Measurements from ENCODE around the gene LPAR2. TPM values are rescaled to one million over a fixed set of nuclear protein-coding genes. Genes with fewer than 3 reads are reported as not detected.

Gene LPAR2
- total and polyA plus RNA-seq, 7 donors: 0.08 to 1.5 (median 0.42) TPM

- Histone ChIP-seq H3K36me3 (ENCODE audit: insufficient read depth in 1 of 2, low read depth in 1 of 2) (peaks cover 6 to 82% of the 10 kb centered on the region in 2 donors), H3K4me1 (no peaks in the 10 kb centered on the region), H3K4me3 (no peak overlapping the region), H3K27me3 (ENCODE audit: insufficient read depth in 3 of 3, low read length in 2 of 3) (peaks cover 0 to 2% (median 0%) of the 10 kb centered on the region in 3 donors), H3K27ac (no peak overlapping the region), H3K9me3 (no peaks in the 10 kb centered on the region)
- DNase-seq: no peak
- intact Hi-C loops (cut with DNase I): loop anchor here in 1 of 2 donors (5.0 kb wide), 1 partner anchor 115 kb away; no protein-coding TSS in a partner anchor
- WGBS, 3 donors: 89 to 93% (median 92%) methylated on average over 25 to 29 of the region's 29 CpGs
- no peak for ATAC-seq
- TF ChIP-seq, protein P1, sequence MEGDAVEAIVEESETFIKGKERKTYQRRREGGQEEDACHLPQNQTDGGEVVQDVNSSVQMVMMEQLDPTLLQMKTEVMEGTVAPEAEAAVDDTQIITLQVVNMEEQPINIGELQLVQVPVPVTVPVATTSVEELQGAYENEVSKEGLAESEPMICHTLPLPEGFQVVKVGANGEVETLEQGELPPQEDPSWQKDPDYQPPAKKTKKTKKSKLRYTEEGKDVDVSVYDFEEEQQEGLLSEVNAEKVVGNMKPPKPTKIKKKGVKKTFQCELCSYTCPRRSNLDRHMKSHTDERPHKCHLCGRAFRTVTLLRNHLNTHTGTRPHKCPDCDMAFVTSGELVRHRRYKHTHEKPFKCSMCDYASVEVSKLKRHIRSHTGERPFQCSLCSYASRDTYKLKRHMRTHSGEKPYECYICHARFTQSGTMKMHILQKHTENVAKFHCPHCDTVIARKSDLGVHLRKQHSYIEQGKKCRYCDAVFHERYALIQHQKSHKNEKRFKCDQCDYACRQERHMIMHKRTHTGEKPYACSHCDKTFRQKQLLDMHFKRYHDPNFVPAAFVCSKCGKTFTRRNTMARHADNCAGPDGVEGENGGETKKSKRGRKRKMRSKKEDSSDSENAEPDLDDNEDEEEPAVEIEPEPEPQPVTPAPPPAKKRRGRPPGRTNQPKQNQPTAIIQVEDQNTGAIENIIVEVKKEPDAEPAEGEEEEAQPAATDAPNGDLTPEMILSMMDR (IDR thresholded peaks at IDR 0.05): no peak
Observed at GRCh38 chr19:19647037-19647835, 19.2 kb upstream of the LPAR2 start.

- no peak for ATAC-seq
- WGBS, 3 donors: 89 to 91% (median 90%) methylated on average over 17 of the region's 17 CpGs
- no peak for DNase-seq
- Histone ChIP-seq H3K9me3 (no peaks in the 10 kb centered on the region), H3K4me3 (no peak overlapping the region), H3K27me3 (ENCODE audit: insufficient read depth in 3 of 3, low read length in 2 of 3) (peaks cover 0 to 2% (median 0%) of the 10 kb centered on the region in 3 donors), H3K4me1 (no peaks in the 10 kb centered on the region), H3K36me3 (ENCODE audit: insufficient read depth in 1 of 2, low read depth in 1 of 2) (peaks cover 6 to 64% of the 10 kb centered on the region in 2 donors), H3K27ac (no peak overlapping the region)
- TF ChIP-seq, protein P1 (IDR thresholded peaks at IDR 0.05): no peak
- intact Hi-C loops (cut with DNase I): loop anchor here in 1 of 2 donors (5.0 kb wide), 1 partner anchor 113 kb away; no protein-coding TSS in a partner anchor
Observed at GRCh38 chr19:19645233-19645870, 17.3 kb upstream of the LPAR2 start.

DNA sequence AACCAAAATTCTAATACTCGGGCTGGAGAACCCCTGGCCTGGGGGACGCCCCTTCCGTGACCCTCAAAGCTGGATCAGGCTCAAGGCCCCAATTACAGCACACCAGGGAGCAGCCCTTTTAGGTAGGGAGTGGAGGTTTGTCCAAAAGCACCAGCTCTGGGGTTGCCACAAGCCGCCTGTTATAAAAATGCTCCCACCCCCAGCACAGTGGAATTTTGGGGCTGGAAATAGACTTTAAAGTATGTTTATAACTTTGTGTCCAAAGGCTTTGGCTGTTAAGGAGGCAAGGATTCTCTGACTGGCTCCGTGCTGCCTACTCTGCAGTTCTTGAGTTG is 16.0 kb upstream of the LPAR2 start:
- H3K9me3 ChIP-seq: no peaks in the 10 kb centered on the region
- H3K4me3 ChIP-seq: peak overlapping the region; percentile 76
- DNase-seq: no peak
- no peaks in the 10 kb centered on the region for H3K4me1 ChIP-seq
- 28 to 30% (median 30%) methylated on average over 5 of the region's 5 CpGs for WGBS, 3 donors
- H3K27ac ChIP-seq: no peak overlapping the region
- intact Hi-C loops (cut with DNase I): no loop called here
- no peak for ATAC-seq
- H3K27me3 ChIP-seq (ENCODE audit: insufficient read depth in 3 of 3, low read length in 2 of 3): peaks cover 0 to 2% (median 0%) of the 10 kb centered on the region in 3 donors
- TF ChIP-seq, protein P1 (IDR thresholded peaks at IDR 0.05): no peak
- peaks cover 6 to 50% of the 10 kb centered on the region in 2 donors for H3K36me3 ChIP-seq (ENCODE audit: insufficient read depth in 1 of 2, low read depth in 1 of 2)

DNA sequence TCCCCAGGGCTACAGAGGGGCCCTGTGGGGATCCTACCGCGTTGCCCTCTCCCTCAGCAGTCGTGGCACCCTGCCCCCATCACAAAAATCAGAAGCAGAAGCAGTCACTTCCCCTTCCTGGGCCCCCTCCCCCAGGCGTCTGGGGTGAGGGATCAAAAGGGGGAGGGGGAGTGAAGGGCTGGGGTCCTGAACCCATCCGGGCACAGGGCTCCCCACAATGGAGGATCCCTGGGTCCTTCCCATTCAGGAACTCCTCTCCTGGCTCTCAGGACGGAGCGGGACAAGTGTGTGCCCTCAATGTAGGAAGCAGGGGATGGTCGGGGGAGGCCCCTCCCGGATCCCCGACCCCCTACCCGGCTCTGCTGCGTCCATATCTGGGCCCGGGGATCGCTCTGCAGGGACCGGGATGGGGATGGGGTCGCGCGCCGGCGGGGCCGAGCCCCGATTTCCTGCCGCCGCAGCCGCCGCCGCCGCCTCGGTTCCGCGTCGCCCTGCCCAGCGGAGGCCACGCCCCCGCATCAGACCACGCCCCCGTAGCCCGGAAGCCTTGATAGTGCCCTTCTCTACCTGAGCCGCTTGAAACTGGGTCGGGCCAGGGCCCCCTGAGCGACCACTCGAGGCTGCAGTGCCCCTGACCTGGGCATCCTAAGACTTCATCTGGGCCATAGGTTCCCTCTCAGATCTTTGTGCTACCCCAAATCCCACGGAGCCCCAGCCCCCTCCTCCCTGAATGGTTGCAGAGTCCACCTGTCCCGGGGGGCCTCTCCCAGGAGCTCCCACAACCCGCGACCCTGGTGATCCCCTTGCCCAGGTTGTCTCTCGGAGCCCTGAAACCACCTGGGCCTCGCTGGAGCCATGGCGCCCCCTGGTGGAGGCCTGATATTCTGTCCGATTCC is 15.4 kb upstream of the LPAR2 start, which contains the start of gene GMIP:
Gene GMIP (minus strand): TSS at position 500 of the 896 bp plus-strand sequence. CDS start 128 bp downstream, at position 372.
- no peaks in the 10 kb centered on the region for H3K4me1 ChIP-seq
- no peaks in the 10 kb centered on the region for H3K9me3 ChIP-seq
- 1 to 2% (median 1%) methylated on average over 25 to 50 of the region's 50 CpGs for WGBS, 3 donors
- peaks cover 0 to 2% (median 0%) of the 10 kb centered on the region in 3 donors for H3K27me3 ChIP-seq (ENCODE audit: insufficient read depth in 3 of 3, low read length in 2 of 3)
- ATAC-seq (peak; percentile 65 to 83 (median 73)), DNase-seq (peak; percentile 72 to 82)
- H3K36me3 ChIP-seq (ENCODE audit: insufficient read depth in 1 of 2, low read depth in 1 of 2): peaks cover 6 to 44% of the 10 kb centered on the region in 2 donors
- TF ChIP-seq, protein P1 (IDR thresholded peaks at IDR 0.05): peak; percentile 79
- intact Hi-C loops (cut with DNase I): loop anchor here in 1 of 2 donors (2.0 kb wide), 1 partner anchor 111 kb away; no protein-coding TSS in a partner anchor
- no peak within 1 kb of the TSS for H3K27ac ChIP-seq
- peak within 1 kb of the TSS; percentile 76 for H3K4me3 ChIP-seq
